ENCODE measurements around the gene ACAT1. TPM values are rescaled to one million over a fixed set of nuclear protein-coding genes. Genes with fewer than 3 reads are reported as not detected.

ACAT1 gene
- polyA plus RNA-seq, 1 donor from 2014 or later = 89.0 TPM

DNA sequence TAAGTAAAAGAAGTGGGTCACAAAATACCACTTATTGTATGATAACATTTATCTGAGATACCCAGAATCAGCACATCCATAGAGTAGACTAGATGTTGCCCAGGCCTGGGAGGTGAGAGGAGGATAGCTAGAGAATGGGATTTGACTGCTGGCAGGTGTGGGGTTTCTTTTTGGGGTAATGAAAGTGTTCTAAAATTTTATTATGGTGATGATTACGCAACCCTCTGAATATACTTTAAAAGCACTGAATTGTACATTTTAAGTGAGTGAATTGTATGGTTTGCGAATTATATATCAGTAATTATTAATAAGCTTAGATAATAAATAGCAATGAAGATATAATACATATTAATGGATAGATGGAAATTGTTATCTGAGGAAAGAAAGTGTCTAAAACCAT is 35.7 kb upstream of the ACAT1 start:
- TF ChIP-seq, protein P1, sequence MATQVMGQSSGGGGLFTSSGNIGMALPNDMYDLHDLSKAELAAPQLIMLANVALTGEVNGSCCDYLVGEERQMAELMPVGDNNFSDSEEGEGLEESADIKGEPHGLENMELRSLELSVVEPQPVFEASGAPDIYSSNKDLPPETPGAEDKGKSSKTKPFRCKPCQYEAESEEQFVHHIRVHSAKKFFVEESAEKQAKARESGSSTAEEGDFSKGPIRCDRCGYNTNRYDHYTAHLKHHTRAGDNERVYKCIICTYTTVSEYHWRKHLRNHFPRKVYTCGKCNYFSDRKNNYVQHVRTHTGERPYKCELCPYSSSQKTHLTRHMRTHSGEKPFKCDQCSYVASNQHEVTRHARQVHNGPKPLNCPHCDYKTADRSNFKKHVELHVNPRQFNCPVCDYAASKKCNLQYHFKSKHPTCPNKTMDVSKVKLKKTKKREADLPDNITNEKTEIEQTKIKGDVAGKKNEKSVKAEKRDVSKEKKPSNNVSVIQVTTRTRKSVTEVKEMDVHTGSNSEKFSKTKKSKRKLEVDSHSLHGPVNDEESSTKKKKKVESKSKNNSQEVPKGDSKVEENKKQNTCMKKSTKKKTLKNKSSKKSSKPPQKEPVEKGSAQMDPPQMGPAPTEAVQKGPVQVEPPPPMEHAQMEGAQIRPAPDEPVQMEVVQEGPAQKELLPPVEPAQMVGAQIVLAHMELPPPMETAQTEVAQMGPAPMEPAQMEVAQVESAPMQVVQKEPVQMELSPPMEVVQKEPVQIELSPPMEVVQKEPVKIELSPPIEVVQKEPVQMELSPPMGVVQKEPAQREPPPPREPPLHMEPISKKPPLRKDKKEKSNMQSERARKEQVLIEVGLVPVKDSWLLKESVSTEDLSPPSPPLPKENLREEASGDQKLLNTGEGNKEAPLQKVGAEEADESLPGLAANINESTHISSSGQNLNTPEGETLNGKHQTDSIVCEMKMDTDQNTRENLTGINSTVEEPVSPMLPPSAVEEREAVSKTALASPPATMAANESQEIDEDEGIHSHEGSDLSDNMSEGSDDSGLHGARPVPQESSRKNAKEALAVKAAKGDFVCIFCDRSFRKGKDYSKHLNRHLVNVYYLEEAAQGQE (IDR thresholded peaks at IDR 0.05; ENCODE audit: borderline replicate concordance) = no peak
- TF ChIP-seq TAF1 (IDR thresholded peaks at IDR 0.05; ENCODE audit: low read depth) (no peak), POLR2AphosphoS5 (IDR thresholded peaks at IDR 0.05) (no peak), MXI1 (conservative IDR thresholded peaks at IDR 0.05; ENCODE audit: poor library complexity, severe bottlenecking) (no peak), RAD21 (conservative IDR thresholded peaks at IDR 0.05) (no peak), EP300 (conservative IDR thresholded peaks at IDR 0.05; ENCODE audit: poor library complexity, severe bottlenecking) (no peak), SMC3 (conservative IDR thresholded peaks at IDR 0.05; ENCODE audit: poor library complexity) (no peak), EZH2 (IDR thresholded peaks at IDR 0.05; ENCODE audit: borderline replicate concordance, insufficient read depth, low read length, poor library complexity, severe bottlenecking) (no peak)
- TF ChIP-seq, protein P2, sequence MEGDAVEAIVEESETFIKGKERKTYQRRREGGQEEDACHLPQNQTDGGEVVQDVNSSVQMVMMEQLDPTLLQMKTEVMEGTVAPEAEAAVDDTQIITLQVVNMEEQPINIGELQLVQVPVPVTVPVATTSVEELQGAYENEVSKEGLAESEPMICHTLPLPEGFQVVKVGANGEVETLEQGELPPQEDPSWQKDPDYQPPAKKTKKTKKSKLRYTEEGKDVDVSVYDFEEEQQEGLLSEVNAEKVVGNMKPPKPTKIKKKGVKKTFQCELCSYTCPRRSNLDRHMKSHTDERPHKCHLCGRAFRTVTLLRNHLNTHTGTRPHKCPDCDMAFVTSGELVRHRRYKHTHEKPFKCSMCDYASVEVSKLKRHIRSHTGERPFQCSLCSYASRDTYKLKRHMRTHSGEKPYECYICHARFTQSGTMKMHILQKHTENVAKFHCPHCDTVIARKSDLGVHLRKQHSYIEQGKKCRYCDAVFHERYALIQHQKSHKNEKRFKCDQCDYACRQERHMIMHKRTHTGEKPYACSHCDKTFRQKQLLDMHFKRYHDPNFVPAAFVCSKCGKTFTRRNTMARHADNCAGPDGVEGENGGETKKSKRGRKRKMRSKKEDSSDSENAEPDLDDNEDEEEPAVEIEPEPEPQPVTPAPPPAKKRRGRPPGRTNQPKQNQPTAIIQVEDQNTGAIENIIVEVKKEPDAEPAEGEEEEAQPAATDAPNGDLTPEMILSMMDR (IDR thresholded peaks at IDR 0.05; ENCODE audit: poor library complexity, severe bottlenecking) = no peak
- no peak overlapping the region for H3K4me2 ChIP-seq (ENCODE audit: low read length)
- no peaks in the 10 kb centered on the region for H3K79me2 ChIP-seq (replicated peaks; ENCODE audit: insufficient read depth, low read length)
- H3K27ac ChIP-seq (ENCODE audit: low read length) = no peak overlapping the region
- no peak overlapping the region for H3K9ac ChIP-seq (ENCODE audit: low read length)
- H4K20me1 ChIP-seq (ENCODE audit: insufficient read depth) = no peaks in the 10 kb centered on the region
- H3K36me3 ChIP-seq (ENCODE audit: insufficient read depth, low read length) = no peaks in the 10 kb centered on the region
- no peaks in the 10 kb centered on the region for H3F3A ChIP-seq (ENCODE audit: insufficient read depth, low read length, poor library complexity, severe bottlenecking)
- no peak overlapping the region for H2AFZ ChIP-seq (ENCODE audit: low read depth, low read length)
- H3K9me2 ChIP-seq (ENCODE audit: insufficient read depth, low read length) = no peaks in the 10 kb centered on the region
- H3K4me3 ChIP-seq (ENCODE audit: low read length) = no peak overlapping the region
- H3K9me3 ChIP-seq (ENCODE audit: low read length) = no peaks in the 10 kb centered on the region
- no peaks in the 10 kb centered on the region for H3K27me3 ChIP-seq (ENCODE audit: insufficient read depth, low read depth, low read length)

DNA sequence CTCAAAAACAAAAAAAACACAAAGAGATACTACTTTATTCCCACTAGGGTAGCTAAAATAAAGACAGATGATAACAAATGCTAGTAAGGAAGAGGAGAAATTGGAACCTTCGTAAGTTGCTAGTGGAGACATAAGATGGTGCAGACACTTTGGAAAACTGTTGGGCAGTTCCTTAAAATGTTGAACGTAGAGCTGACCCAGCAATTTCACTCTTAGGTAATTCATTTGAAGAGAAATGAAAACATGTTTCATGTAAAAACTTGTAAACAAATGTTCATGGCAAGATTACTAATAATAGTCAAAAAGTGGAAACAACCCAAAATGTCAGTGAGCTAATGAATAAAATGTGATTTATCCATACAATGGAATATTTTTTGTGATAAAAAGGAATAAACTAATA is 29.2 kb upstream of the ACAT1 start:
- no peak overlapping the region for H3K4me3 ChIP-seq (ENCODE audit: low read length)
- no peak overlapping the region for H3K27ac ChIP-seq (ENCODE audit: low read length)
- no peaks in the 10 kb centered on the region for H3K9me2 ChIP-seq (ENCODE audit: insufficient read depth, low read length)
- peaks cover 3% of the 10 kb centered on the region for H3K36me3 ChIP-seq (ENCODE audit: insufficient read depth, low read length)
- H3K4me2 ChIP-seq (ENCODE audit: low read length) = no peak overlapping the region
- no peaks in the 10 kb centered on the region for H3K9me3 ChIP-seq (ENCODE audit: low read length)
- no peaks in the 10 kb centered on the region for H3F3A ChIP-seq (ENCODE audit: insufficient read depth, low read length, poor library complexity, severe bottlenecking)
- no peaks in the 10 kb centered on the region for H3K27me3 ChIP-seq (ENCODE audit: insufficient read depth, low read depth, low read length)
- no peak overlapping the region for H3K9ac ChIP-seq (ENCODE audit: low read length)
- H2AFZ ChIP-seq (ENCODE audit: low read depth, low read length) = no peak overlapping the region
- TF ChIP-seq EZH2 (IDR thresholded peaks at IDR 0.05; ENCODE audit: borderline replicate concordance, insufficient read depth, low read length, poor library complexity, severe bottlenecking) (no peak), EP300 (conservative IDR thresholded peaks at IDR 0.05; ENCODE audit: poor library complexity, severe bottlenecking) (no peak), TAF1 (IDR thresholded peaks at IDR 0.05; ENCODE audit: low read depth) (no peak), POLR2AphosphoS5 (IDR thresholded peaks at IDR 0.05) (no peak), RAD21 (conservative IDR thresholded peaks at IDR 0.05) (no peak), SMC3 (conservative IDR thresholded peaks at IDR 0.05; ENCODE audit: poor library complexity) (no peak), MXI1 (conservative IDR thresholded peaks at IDR 0.05; ENCODE audit: poor library complexity, severe bottlenecking) (no peak)
- TF ChIP-seq, protein P2 (IDR thresholded peaks at IDR 0.05; ENCODE audit: poor library complexity, severe bottlenecking) = no peak
- TF ChIP-seq, protein P1 (IDR thresholded peaks at IDR 0.05; ENCODE audit: borderline replicate concordance) = no peak
- no peaks in the 10 kb centered on the region for H3K79me2 ChIP-seq (replicated peaks; ENCODE audit: insufficient read depth, low read length)
- H4K20me1 ChIP-seq (ENCODE audit: insufficient read depth) = no peaks in the 10 kb centered on the region

All from neural cell (in vitro differentiated cells).